ENCODE data around the gene ASB1. TPM values are rescaled to one million over a fixed set of nuclear protein-coding genes. Genes with fewer than 3 reads are reported as not detected.

The ASB1 gene
- total and polyA plus RNA-seq, 2 of the 13 experiments (the other 11 are each of a cell fraction or from before 2014, with no cell fraction given): 48.6 to 49.2 TPM

DNA sequence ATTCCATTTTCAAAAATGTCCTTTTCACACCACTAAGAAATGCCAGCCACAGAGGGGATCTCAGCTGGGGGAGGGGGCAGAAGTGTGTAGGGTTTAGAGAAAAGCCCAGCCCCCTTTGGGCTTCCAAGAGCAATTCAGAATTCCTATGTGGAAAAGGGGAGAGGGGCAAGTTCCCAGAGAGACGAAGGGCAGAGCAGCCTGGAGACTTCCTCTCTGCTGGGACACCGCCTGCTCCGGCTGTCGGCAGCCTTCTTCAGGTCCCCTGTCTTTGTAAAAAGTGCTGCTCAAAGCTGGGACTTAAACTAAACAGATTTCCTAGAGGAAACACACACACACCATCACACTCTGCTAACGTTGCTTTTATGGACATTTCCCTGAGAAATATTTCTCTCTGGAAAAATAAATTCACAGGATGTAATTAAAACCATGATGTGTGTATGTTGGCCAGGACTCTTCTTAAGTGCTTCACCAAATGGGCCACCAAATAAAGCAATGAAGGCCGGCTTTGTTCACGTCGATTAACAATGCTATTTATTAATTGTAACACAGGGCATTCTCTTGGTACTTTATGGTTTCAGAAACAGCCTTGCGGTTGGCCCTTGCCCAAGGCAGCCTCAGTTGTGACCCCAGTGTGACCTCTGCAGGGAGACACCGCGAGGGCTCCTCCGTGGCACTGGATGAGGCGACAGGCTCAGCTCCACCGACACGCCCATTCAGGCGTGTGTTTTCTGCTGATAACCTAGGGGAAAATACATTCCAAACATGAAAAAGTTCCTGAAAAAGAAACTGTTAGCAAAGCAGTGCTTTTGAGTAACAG lies 5.6 kb upstream of the ASB1 start:
- FAIRE-seq: no peak
- H3K9ac ChIP-seq (ENCODE audit: insufficient read depth, low read depth, low read length): no peak overlapping the region
- ChIA-PET POLR2A (no interaction called here), CTCF (ENCODE audit: low intra/inter-chr PET ratio, low total read pairs) (no interaction called here)
- DNase-seq (ENCODE audit: low spot score): no peak
- H3K9me3 ChIP-seq (ENCODE audit: low read length): no peaks in the 10 kb centered on the region
- H3K36me3 ChIP-seq (replicated peaks in 1 of 2; ENCODE audit: control insufficient read depth in 1 of 2, insufficient read depth in 2 of 2, low read length in 2 of 2): no peaks in the 10 kb centered on the region
- H2AFZ ChIP-seq (ENCODE audit: low read length): no peak overlapping the region
- WGBS (ENCODE audit: low lambda C conversion rate): 81% methylated on average over 16 of the region's 16 CpGs
- no TSS peak for BruUV-seq (replicated peaks)
- no peak overlapping the region for H3K27ac ChIP-seq (ENCODE audit: extremely low read length, insufficient read depth, low read length)
- intact Hi-C loops (cut with micrococcal nuclease; ENCODE audit: unreplicated experiment) (no loop called here), in situ Hi-C loops (cut with HindIII; ENCODE audit: extremely low pct_ligation_motif_present, low pct_unique_long_range_greater_than_20kb) (no loop called here)
- H4K20me1 ChIP-seq (ENCODE audit: insufficient read depth, low read length): no peaks in the 10 kb centered on the region
- no peaks in the 10 kb centered on the region for H3K79me2 ChIP-seq (ENCODE audit: insufficient read depth, low read length)
- H3K27me3 ChIP-seq (ENCODE audit: control insufficient read depth in 1 of 2, insufficient read depth in 2 of 2, low read length in 2 of 2): no peaks in the 10 kb centered on the region
- no peak overlapping the region for H3K4me2 ChIP-seq (ENCODE audit: low read depth, low read length)
- peaks cover 9% of the 10 kb centered on the region for H3K4me1 ChIP-seq (ENCODE audit: insufficient read depth, low read length)
- no peak for ATAC-seq
- no peak overlapping the region for H3K4me3 ChIP-seq (replicated peaks in 1 of 3; ENCODE audit: insufficient read depth in 1 of 3, low read depth in 2 of 3, low read length in 3 of 3)
- TF ChIP-seq ZNF34 (CRISPR knock-in tag; IDR thresholded peaks at IDR 0.05; ENCODE audit: borderline replicate concordance) (no peak), ZC3H13 (CRISPR knock-in tag; IDR thresholded peaks at IDR 0.05) (no peak), SMYD3 (CRISPR knock-in tag; IDR thresholded peaks at IDR 0.05) (no peak), BRCA1 (CRISPR knock-in tag; IDR thresholded peaks at IDR 0.05) (no peak), HIVEP1 (CRISPR knock-in tag; IDR thresholded peaks at IDR 0.05) (no peak), ZBTB43 (CRISPR knock-in tag; conservative IDR thresholded peaks at IDR 0.05) (no peak), ZNF746 (CRISPR knock-in tag; IDR thresholded peaks at IDR 0.05) (no peak), KIAA2018 (CRISPR knock-in tag; IDR thresholded peaks at IDR 0.05; ENCODE audit: borderline replicate concordance) (no peak)
- TF ChIP-seq, protein P1, sequence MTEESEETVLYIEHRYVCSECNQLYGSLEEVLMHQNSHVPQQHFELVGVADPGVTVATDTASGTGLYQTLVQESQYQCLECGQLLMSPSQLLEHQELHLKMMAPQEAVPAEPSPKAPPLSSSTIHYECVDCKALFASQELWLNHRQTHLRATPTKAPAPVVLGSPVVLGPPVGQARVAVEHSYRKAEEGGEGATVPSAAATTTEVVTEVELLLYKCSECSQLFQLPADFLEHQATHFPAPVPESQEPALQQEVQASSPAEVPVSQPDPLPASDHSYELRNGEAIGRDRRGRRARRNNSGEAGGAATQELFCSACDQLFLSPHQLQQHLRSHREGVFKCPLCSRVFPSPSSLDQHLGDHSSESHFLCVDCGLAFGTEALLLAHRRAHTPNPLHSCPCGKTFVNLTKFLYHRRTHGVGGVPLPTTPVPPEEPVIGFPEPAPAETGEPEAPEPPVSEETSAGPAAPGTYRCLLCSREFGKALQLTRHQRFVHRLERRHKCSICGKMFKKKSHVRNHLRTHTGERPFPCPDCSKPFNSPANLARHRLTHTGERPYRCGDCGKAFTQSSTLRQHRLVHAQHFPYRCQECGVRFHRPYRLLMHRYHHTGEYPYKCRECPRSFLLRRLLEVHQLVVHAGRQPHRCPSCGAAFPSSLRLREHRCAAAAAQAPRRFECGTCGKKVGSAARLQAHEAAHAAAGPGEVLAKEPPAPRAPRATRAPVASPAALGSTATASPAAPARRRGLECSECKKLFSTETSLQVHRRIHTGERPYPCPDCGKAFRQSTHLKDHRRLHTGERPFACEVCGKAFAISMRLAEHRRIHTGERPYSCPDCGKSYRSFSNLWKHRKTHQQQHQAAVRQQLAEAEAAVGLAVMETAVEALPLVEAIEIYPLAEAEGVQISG (CRISPR knock-in tag; IDR thresholded peaks at IDR 0.05): no peak
- TF ChIP-seq, protein P2, sequence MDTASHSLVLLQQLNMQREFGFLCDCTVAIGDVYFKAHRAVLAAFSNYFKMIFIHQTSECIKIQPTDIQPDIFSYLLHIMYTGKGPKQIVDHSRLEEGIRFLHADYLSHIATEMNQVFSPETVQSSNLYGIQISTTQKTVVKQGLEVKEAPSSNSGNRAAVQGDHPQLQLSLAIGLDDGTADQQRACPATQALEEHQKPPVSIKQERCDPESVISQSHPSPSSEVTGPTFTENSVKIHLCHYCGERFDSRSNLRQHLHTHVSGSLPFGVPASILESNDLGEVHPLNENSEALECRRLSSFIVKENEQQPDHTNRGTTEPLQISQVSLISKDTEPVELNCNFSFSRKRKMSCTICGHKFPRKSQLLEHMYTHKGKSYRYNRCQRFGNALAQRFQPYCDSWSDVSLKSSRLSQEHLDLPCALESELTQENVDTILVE (CRISPR knock-in tag; IDR thresholded peaks at IDR 0.05): no peak

Measured in HepG2 (cell line).